ENCODE data around the gene NTMT2.

Gene NTMT2

GRCh38 chr1:170196490-170197236 lies 50.9 kb downstream of the NTMT2 start:
- no peak for TF ChIP-seq CTCF (IDR thresholded peaks at IDR 0.05; ENCODE audit: low read depth, low read length)
- DNase-seq (ENCODE audit: extremely low read depth, low read depth): no peak

- DNase-seq (ENCODE audit: extremely low read depth, low read depth): no peak
- TF ChIP-seq CTCF (IDR thresholded peaks at IDR 0.05; ENCODE audit: low read depth, low read length): no peak
Observed at GRCh38 chr1:170198090-170198489, 52.3 kb downstream of the NTMT2 start.

- no peak for DNase-seq (ENCODE audit: extremely low read depth, low read depth)
- TF ChIP-seq CTCF (IDR thresholded peaks at IDR 0.05; ENCODE audit: low read depth, low read length): no peak
Observed at GRCh38 chr1:170198584-170198983, 52.8 kb downstream of the NTMT2 start.

- DNase-seq (ENCODE audit: extremely low read depth, low read depth): no peak
- no peak for TF ChIP-seq CTCF (IDR thresholded peaks at IDR 0.05; ENCODE audit: low read depth, low read length)
Observed at GRCh38 chr1:170200161-170200560, 54.4 kb downstream of the NTMT2 start.

GRCh38 chr1:170200621-170201397 lies 55.0 kb downstream of the NTMT2 start:
- peak; percentile 18 for DNase-seq (ENCODE audit: extremely low read depth, low read depth)
- peak; percentile 33 for TF ChIP-seq CTCF (IDR thresholded peaks at IDR 0.05; ENCODE audit: low read depth, low read length)

GRCh38 chr1:170203693-170204092 lies 57.9 kb downstream of the NTMT2 start:
- no peak for DNase-seq (ENCODE audit: extremely low read depth, low read depth)
- TF ChIP-seq CTCF (IDR thresholded peaks at IDR 0.05; ENCODE audit: low read depth, low read length): no peak

- no peak for TF ChIP-seq CTCF (IDR thresholded peaks at IDR 0.05; ENCODE audit: low read depth, low read length)
Observed at GRCh38 chr1:170204121-170204520, 58.4 kb downstream of the NTMT2 start.

More at GRCh38 chr1:170204121-170204520, 58.4 kb downstream of the NTMT2 start:
- peak; percentile 79 for DNase-seq (ENCODE audit: extremely low read depth, low read depth)

Measured in AG09319 (cell line).